ENCODE data around the gene KCND3. TPM values are rescaled to one million over a fixed set of nuclear protein-coding genes. Genes with fewer than 3 reads are reported as not detected.

KCND3 gene
- total and polyA plus RNA-seq, 2 experiments from 2014 or later = 0.10 to 0.18 TPM

DNA sequence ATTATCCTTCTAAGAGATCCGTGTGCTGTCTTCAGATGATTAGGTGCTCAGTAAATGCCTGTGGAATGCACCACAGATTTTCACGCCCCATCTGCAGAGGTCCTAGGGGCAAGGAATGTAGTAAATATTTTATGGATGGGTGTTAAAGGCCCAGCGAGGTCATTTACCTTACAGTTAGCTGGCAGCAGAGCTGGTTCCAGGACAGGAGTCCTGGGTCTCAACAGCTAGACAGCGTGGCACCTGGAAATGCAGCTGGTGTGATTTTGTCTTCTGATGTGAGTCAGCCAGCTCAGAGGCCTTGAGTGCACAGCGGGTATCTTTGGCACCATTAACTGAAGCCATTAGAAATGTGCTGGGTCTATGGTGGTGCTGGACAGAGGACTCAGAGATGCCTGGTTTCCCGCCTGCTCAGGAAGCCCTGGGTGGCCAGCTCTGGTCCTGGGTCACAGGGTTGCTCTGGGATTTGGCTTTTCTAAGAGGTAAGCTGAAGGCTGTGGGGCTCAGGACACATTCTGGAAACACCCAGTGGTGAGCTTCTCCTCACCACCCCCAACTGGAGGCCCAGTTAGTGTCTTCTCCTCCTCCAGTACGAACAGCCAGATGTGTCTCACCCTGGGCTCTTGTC, 168.2 kb downstream of the KCND3 start (continued):
- TF ChIP-seq, protein P1, sequence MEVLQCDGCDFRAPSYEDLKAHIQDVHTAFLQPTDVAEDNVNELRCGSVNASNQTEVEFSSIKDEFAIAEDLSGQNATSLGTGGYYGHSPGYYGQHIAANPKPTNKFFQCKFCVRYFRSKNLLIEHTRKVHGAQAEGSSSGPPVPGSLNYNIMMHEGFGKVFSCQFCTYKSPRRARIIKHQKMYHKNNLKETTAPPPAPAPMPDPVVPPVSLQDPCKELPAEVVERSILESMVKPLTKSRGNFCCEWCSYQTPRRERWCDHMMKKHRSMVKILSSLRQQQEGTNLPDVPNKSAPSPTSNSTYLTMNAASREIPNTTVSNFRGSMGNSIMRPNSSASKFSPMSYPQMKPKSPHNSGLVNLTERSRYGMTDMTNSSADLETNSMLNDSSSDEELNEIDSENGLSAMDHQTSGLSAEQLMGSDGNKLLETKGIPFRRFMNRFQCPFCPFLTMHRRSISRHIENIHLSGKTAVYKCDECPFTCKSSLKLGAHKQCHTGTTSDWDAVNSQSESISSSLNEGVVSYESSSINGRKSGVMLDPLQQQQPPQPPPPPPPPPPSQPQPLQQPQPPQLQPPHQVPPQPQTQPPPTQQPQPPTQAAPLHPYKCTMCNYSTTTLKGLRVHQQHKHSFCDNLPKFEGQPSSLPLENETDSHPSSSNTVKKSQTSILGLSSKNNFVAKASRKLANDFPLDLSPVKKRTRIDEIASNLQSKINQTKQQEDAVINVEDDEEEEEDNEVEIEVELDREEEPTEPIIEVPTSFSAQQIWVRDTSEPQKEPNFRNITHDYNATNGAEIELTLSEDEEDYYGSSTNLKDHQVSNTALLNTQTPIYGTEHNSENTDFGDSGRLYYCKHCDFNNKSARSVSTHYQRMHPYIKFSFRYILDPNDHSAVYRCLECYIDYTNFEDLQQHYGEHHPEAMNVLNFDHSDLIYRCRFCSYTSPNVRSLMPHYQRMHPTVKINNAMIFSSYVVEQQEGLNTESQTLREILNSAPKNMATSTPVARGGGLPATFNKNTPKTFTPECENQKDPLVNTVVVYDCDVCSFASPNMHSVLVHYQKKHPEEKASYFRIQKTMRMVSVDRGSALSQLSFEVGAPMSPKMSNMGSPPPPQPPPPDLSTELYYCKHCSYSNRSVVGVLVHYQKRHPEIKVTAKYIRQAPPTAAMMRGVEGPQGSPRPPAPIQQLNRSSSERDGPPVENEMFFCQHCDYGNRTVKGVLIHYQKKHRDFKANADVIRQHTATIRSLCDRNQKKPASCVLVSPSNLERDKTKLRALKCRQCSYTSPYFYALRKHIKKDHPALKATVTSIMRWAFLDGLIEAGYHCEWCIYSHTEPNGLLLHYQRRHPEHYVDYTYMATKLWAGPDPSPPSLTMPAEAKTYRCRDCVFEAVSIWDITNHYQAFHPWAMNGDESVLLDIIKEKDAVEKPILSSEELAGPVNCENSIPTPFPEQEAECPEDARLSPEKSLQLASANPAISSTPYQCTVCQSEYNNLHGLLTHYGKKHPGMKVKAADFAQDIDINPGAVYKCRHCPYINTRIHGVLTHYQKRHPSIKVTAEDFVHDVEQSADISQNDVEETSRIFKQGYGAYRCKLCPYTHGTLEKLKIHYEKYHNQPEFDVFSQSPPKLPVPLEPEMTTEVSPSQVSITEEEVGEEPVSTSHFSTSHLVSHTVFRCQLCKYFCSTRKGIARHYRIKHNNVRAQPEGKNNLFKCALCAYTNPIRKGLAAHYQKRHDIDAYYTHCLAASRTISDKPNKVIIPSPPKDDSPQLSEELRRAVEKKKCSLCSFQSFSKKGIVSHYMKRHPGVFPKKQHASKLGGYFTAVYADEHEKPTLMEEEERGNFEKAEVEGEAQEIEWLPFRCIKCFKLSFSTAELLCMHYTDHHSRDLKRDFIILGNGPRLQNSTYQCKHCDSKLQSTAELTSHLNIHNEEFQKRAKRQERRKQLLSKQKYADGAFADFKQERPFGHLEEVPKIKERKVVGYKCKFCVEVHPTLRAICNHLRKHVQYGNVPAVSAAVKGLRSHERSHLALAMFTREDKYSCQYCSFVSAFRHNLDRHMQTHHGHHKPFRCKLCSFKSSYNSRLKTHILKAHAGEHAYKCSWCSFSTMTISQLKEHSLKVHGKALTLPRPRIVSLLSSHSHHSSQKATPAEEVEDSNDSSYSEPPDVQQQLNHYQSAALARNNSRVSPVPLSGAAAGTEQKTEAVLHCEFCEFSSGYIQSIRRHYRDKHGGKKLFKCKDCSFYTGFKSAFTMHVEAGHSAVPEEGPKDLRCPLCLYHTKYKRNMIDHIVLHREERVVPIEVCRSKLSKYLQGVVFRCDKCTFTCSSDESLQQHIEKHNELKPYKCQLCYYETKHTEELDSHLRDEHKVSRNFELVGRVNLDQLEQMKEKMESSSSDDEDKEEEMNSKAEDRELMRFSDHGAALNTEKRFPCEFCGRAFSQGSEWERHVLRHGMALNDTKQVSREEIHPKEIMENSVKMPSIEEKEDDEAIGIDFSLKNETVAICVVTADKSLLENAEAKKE (CRISPR knock-in tag; IDR thresholded peaks at IDR 0.05) = no peak
- TF ChIP-seq ZNF114 (CRISPR knock-in tag; IDR thresholded peaks at IDR 0.05) = no peak
- TF ChIP-seq, protein P2, sequence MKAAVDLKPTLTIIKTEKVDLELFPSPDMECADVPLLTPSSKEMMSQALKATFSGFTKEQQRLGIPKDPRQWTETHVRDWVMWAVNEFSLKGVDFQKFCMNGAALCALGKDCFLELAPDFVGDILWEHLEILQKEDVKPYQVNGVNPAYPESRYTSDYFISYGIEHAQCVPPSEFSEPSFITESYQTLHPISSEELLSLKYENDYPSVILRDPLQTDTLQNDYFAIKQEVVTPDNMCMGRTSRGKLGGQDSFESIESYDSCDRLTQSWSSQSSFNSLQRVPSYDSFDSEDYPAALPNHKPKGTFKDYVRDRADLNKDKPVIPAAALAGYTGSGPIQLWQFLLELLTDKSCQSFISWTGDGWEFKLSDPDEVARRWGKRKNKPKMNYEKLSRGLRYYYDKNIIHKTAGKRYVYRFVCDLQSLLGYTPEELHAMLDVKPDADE (IDR thresholded peaks at IDR 0.05) = no peak
- no peak for TF ChIP-seq STAT1 (IDR thresholded peaks at IDR 0.05; ENCODE audit: unreplicated experiment)
- no peak for TF ChIP-seq EZH2phosphoT487 (IDR thresholded peaks at IDR 0.05; ENCODE audit: unreplicated experiment)
- TF ChIP-seq JUNB (IDR thresholded peaks at IDR 0.05; ENCODE audit: unreplicated experiment) = no peak
- no peak for TF ChIP-seq ZNF331 (CRISPR knock-in tag; IDR thresholded peaks at IDR 0.05; ENCODE audit: low read depth)
- TF ChIP-seq NANOG (IDR thresholded peaks at IDR 0.05; ENCODE audit: borderline replicate concordance) = no peak
- no peak for TF ChIP-seq EZH2 (IDR thresholded peaks at IDR 0.05; ENCODE audit: low read depth, unreplicated experiment)
